HG02610 (cell line): Measurements from ENCODE around the gene TRIM73.
A peak's percentile ranks its signal among the peaks of the same experiment; 100 is the strongest.
"Not testable (repeated sequence)": the region's sequence is repeated elsewhere in the genome, so short reads cannot be mapped to it uniquely, and the experiment has no call there.

Experiments used
- ATAC-seq: cut with Tn5 transposase; IDR thresholded peaks from one replicate; pipeline ENCODE4 v1.9.1; 2021; ENCODE audit warnings: mild to moderate bottlenecking, moderate library complexity; ENCODE audit not compliant: unreplicated experiment

The TRIM73 gene

DNA sequence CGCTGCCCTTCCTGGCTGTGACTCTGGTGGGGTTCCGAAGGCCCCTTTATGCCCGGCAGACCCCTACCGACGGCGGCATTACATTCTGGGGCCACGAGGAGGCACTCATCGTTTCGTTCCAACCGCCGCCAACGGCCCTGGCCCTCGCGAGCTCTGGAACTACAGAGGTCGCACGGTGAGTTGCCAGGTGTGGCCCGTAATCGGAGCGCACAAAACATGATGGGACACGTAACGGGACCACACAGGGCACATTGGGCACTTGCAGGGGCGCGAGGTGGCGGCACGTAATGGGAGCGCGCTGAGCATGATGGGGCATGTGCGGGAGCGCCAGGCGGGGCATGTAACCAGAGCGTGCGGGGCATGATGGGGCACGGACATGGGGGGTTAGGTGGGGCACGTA is at the start of gene TRIM73:
TSS of gene TRIM73 (plus strand) at position 301 of the 400 bp plus-strand sequence. CDS start 3,305 bp downstream, outside the sequence.
- not testable (repeated sequence) for ATAC-seq

DNA sequence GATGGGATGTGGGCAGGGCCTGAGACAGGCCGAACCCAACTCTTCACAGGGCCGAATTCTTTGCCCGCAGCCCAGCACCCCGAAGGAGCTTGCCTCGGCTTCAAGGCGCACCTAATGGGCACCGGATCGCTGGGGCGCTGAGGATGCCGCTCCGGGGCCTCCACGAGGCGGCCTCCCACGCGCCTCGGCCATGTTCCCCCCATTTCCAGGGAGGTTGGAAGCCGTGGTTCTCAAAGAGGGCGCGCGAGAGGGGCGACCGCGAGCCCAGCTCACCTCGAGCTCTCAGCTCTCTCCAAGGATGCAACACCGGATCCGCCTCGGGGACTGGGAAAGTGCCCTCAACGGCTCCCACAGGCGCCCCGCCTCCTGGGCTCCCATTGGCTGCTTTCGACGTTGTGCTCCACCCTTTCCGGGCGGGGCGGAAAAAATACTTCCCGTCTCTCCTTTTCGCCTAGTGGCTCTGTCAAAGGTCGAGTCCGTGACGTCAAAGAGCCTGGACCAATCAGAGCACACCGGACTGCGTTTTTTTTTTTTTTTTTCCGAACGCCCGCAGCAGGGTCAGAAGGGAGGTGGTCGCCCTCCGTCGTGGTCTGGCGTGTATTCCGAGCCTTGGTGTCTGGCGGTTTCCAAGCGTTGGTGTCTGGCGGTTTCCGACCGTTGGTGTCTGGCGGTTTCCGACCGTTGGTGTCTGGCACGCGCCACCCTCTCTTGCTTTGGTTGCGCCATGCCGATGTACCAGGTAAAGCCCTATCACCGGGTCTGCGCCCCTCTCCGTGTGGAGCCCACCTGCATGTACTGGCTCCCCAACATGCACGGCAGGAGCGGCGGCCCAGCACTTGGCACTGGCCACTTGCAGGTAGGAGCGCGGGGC is 36.5 kb upstream of the TRIM73 start:
- ATAC-seq: peak; percentile 62

DNA sequence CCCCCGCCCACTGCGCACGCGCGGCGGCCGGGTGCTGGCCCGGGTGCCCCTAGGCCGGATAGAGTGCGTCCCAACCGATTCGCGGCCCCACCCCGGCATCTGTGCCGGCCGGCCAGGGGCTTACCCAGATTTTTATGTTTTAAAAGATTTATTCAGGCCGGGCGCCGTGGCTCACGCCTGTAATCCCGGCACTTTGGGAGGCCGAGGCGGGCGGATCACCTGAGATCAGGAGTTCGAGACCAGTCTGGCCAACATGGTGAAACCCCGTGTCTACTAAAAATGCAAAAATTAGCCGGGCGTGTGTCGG is 35.9 kb upstream of the TRIM73 start:
- ATAC-seq: not testable (repeated sequence)

DNA sequence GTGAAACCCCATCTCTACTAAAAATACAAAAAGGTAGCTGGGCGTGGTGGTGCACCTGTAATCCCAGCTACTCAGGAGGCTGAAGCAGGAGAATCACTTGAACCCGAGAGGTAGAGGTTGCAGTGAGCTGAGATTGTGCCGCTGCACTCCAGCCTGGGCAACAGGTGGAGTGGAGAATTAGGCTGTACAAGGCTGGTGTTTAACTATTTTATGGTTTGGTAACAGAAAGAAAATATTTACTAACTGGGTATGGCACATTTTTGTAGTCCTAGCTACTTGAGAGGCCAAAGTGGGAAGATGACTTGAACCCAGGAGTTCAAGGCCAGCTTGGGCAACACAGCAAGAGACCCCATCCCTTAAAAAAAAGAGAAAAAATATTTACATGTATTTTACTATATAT is 31.4 kb upstream of the TRIM73 start:
- ATAC-seq: not testable (repeated sequence)

DNA sequence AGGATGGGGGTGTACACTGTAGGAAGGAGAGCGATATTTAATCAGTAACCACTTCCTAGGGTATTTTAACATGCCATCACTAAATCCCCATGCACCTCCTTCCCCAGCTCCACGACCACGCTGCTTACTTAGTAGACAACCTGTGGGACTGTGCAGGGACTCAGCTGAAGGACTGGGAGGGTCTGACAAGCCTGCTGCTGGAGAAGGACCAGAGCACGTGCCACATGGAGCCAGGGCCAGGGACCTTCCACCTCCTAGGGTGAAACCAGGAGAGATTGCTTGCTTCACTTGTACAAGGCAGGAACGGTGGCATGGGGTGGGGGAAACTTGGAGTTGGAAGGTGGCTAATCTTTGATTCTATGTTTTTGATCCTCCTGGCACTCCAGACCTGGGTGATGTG is 28.8 kb upstream of the TRIM73 start:
- not testable (repeated sequence) for ATAC-seq

DNA sequence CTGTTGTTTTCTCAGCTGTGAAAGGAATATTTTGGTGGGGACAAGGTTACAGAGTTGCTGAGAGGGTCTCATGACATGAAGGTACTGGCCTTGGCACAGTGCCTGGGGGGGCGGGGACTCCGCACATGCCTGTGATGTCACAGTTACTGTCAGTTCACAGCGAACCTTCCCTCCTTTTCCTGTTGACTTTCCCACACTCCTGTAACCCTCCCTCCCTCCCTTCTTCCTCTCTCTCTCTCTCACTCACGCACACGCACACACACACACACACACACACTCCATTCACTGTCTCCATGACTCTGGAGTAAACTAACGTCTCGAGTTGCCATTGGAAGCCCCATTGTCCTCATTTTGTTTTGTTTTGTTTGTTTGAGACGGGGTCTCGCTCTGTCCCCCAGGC is 28.1 kb upstream of the TRIM73 start:
- ATAC-seq: not testable (repeated sequence)

DNA sequence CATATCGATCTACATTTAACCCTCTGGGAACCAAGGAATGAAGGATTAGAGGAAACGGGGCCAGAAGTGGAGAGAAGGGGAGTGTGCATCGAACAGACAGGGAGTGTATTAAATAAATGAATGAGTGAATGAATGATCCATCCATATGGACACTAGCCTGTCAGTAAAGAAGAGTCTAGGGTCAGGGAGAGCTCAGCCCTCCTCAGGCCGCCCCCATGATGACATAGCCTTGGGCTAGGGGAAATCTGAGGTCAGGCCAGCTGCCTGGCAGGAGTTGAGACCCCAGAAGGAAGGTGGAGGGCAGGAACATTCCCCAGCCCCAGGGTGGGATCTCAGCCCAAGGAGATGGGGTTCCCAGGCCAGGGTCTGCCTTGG is 21.3 kb upstream of the TRIM73 start:
- not testable (repeated sequence) for ATAC-seq

DNA sequence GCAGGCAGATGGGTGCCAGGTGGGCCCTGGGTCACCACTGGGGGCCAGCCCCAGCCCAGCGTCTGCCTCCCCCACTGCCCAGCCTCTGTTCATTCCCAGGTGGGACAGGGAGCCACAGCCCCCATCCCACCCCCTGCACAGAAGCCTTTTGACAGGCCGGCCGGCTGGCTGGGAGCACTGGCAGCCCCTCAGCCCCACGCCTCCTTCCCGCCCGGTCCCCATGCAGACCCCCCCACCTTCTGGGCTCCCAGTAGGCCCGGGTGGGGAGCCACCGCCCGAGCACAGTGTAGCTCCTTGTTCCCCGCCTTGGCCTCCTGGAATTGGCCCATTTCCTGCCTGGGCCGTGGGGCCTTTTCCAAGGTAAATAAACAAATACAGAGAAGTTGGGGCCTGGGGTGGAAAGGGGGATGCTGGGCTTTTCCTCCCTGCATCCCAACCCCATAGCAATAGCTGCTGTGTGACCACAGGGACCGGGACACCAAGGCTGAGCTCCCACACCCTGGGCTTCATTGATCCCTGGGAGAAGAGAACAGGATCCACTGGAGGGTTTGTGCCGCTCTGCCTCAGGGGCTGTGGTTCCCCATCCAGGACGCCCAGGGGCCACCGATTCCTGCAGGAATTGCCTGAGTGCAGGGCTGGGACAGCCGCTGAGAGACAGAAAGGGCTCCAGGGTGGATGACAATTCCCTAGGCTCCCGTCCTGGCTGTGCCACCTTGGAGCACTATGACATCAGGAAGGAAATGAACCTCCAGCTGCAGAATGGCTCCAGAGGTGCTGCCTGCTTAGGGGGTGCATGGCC is 20.7 kb upstream of the TRIM73 start:
- not testable (repeated sequence) for ATAC-seq

DNA sequence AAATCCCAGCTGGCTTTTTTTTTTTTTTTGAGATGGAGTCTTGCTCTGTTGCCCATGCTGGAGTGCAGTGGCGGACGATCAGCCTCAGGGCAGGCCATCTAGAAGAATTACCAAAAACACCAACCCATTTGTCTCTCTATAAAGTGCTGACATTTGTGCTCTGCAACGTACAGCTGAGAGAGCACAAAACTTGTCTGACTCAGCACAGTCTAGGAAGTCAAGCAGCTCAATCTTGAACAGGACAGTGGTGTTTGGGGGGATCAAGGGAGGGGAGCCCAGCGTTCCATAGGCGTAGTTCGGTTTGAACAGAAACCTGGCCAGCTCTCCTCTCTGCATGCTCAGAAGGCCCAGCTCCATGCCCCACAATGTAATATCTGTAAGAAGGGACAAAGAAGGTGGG is 2.2 kb upstream of the TRIM73 start:
- not testable (repeated sequence) for ATAC-seq

DNA sequence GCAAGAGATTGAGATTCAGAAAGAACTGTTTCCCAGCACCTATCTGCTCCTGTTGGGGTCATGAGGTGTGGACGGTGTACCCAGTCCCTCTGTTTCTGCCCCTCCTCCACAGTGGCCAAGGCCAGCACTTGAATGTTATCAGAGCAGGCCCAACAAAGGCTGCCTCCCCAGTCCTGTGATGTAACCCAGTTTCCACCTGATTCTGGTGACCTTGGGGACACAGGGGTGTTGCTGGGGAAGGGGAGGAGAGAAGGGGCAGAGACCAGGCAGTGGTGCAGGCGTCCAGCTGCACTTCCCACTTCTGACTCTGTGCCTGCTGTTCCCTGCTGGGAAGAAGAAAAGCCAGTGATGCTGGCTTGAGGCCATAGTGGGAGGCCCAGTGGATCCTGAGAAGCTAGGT is 2.4 kb downstream of the TRIM73 start:
- ATAC-seq: not testable (repeated sequence)

DNA sequence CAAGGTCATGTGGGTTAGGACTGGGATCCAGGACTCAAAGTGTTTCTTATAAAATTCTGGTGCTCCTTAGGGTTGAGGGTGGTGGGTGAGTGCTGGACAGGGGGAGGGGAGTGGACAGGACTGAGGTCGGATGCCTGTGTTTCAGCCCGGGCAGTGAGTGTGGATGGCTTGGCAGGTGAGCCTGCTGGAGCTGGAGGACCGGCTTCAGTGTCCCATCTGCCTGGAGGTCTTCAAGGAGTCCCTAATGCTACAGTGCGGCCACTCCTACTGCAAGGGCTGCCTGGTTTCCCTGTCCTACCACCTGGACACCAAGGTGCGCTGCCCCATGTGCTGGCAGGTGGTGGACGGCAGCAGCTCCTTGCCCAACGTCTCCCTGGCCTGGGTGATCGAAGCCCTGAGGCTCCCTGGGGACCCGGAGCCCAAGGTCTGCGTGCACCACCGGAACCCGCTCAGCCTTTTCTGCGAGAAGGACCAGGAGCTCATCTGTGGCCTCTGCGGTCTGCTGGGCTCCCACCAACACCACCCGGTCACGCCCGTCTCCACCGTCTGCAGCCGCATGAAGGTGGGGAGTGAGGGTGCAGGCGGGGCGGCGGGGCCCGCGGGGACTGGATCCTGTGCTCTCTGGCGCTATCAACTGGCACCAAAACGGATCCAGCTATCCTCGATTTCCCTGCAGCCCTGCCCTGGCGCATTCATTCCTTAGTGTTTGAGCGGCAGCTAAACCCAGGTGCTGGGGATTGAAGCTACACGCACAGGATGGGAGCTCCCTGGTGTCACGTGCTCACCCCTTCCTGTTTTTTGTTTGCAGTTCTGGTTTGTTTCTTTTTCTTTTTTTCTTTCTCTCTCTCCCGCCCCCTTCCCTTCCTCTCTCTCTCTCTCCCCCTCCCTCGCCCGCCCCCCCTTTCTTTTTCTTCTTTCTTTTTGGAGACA is 3.6 kb downstream of the TRIM73 start:
- peak; percentile 40 for ATAC-seq

DNA sequence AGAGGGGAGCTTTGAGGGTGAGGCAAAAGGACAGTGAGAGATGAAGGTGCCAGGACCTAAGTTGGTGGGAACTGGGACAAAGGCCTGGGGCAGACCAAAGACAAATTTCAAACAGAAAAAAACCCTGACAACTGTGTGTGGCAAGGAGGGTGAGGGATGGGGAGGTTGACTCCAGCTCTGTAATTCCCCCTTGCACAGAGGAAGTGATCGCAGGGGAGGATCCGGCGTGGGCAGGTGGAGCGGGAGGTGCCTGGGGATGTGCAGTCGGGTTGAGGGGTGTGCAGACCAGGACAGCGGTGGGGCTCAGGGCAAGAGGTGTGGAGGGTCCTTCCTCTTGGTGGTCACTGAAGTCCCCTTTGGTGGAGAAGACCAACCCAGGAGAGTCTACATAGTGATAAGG is 5.1 kb downstream of the TRIM73 start:
- ATAC-seq: not testable (repeated sequence)

DNA sequence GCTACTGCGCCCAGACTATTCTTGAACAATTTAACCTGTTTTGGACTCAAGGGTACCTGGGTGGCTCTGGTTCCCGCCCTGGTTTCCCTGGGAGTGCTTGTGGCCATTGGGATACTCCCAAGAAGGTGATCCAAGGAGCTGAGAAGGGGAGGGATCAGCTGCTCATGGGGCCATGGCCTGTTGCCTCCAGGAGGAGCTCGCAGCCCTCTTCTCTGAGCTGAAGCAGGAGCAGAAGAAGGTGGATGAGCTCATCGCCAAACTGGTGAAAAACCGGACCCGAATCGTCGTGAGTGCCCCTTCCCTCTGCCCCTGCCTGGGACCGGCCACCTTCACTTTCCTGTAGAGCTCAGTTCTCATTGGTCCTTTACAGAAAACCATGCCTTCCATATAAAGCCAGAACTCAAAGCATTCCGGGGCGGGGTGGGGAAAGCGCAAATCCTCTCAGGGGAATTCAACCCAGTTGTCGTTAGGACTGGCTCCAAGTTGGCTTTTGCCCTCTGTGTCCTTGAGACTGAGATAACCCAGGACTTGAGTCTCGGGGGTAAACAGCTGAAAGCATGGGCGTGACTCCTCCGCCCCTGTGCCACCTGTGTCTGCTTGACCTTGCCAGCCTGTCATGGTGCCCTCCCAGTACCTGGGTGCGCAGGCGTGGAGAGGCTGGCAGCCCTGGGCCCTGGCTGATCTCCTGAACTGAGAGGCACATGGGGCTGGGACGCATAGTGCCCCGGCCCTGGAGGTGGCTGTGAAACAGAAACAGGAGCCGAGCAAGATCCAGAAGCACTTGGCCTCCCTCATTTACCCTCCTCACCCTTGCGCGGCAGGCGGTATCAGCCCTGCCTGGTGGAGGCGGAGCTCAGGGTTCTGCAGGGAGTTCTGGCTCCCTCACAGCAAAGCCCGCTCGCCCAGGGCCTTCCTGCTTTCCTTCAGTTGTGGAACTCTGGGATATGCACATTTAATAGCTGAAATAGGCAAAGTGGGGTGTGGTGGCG is 8.3 kb downstream of the TRIM73 start:
- not testable (repeated sequence) for ATAC-seq

DNA sequence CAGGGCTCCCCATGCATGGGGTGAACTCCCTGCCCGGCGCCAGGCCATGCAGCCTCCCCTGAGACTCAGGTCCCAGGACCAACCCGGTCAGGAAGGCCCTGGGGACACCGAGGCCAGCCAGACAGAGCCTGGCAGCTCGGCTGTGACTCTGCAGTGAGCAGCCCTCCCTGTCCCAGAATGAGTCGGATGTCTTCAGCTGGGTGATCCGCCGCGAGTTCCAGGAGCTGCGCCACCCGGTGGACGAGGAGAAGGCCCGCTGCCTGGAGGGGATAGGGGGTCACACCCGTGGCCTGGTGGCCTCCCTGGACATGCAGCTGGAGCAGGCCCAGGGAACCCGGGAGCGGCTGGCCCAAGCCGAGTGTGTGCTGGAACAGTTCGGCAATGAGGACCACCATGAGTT is 9.2 kb downstream of the TRIM73 start:
- not testable (repeated sequence) for ATAC-seq

DNA sequence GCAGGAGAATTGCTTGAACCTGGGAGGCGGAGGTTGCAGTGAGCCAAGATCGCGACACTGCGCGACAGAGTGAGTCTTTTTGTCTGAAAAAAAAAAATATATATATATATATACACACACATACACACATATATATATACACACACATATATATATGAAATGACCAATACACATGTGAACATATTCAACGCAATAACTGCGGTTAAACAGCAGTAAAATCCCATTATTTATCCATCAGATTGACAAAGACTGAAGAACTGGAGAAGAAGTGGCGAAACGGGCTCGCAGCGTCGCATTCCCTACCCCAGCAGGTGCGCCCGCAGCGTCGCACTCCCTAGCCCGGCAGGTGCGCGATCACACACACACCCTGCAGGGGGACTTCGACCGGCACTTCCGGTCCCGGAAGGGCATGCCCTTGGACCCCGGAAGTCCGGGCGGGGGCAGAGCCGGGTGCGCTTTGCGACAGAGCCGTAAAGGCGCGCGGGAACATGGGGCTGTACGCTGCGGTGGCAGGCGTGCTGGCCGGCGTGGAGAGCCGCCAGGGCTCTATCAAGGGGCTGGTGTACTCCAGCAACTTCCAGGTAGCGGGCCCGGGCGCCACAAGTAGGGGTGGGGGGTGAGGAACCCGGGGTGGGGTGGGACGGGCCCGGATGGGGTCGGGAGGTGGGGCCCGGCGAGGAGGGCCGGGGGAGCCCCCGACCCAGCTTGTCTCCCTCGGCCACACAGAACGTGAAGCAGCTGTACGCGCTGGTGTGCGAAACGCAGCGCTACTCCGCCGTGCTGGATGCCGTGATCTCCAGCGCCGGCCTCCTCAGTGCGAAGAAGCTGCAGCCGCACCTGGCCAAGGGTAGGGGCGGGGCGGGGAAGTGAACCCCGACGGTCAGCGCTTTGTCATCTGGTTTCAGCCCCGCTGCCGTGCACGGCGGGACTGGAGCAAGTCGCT is 14.7 kb downstream of the TRIM73 start:
- ATAC-seq: peak; percentile 90

DNA sequence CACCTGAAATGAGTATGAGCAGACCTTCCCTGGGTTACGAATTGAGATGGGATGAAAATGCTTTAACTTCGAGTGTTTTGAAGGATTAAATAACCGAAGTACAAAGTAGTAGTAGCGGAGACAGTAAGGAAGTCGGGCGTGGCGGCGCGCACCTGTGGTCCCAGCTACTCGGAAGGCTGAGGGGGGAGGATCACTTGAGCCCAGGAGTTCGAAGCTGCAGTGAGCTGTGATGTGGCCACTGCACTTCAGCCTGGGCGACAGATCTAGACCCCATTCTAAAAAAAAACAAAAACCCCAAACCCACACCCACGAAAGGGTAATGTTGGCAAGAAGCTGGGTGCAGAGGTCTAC is 15.4 kb downstream of the TRIM73 start:
- not testable (repeated sequence) for ATAC-seq

DNA sequence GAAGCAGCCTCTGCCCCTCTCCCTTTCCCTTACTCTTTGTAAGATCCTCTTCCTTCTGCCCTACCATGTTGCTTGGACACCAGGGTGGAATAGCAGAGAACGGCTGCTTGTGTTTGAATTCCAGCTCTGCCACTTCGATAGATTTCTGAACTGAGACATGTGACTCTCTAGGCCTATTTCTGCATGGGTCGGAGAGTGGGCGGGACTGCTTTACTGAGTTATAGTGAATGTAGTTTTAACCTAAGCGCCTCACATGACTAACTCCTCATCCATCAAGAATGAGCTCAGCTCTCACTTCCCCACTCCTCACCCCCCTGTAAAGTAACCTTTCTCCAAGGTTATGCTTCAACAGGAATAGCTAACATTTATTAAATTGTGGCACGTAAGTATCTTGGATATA is 18.8 kb downstream of the TRIM73 start:
- not testable (repeated sequence) for ATAC-seq

DNA sequence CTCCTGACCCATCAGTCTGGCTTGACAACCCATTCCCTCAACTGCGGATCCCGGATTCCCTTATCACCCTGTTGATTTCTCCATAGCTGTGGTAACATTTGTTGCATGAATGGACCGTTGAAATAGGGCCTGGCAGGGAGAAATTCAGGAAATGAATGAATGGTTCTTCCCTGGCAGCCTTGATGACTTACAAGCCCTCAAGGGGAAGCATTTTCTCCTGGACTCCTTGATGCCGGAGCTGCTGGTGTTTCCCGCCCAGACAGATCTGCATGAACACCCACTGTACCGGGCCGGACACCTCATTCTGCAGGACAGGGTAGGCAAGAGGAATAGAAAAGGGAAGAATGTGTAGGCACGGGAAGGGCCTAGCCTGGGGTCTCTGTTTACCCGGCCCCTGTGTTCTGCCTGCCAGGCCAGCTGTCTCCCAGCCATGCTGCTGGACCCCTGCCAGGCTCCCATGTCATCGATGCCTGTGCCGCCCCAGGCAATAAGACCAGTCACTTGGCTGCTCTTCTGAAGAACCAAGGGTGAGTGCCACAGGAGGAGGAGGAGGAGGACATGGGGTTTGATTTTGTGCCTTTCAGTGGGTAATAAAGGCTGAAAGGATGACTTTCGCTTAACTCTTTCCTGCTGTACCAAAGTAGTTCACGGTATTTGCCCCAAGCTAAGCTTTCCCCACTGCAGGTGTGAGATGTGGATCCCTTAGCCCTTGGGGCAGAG is 19.4 kb downstream of the TRIM73 start:
- not testable (repeated sequence) for ATAC-seq
